IMR-90 (cell line): ENCODE measurements around the gene MACC1.

ENCODE experiments used
- CEBPB ChIP-seq: IDR thresholded peaks from 2 replicates; pipeline ENCODE4 v1.6.1; 2012; ENCODE audit warnings: low read depth, low read length, improper control_type of control experiment
- CTCF ChIP-seq: conservative IDR thresholded peaks from 2 replicates; pipeline ENCODE4 v1.5.1; 2012; ENCODE audit warnings: mild to moderate bottlenecking, low read depth, low read length, improper control_type of control experiment
- MAFK ChIP-seq: IDR thresholded peaks from 2 replicates; pipeline ENCODE4 v1.6.1; 2012; ENCODE audit warnings: low read depth, low read length, improper control_type of control experiment
- MAZ ChIP-seq: IDR thresholded peaks from 2 replicates; pipeline ENCODE4 v1.6.1; 2012; ENCODE audit warnings: low read depth, mild to moderate bottlenecking, low read length, improper control_type of control experiment, moderate library complexity, borderline replicate concordance
- POLR2A ChIP-seq: IDR thresholded peaks from 2 replicates; pipeline ENCODE4 v1.6.1; 2012; ENCODE audit warnings: mild to moderate bottlenecking, low read depth, low read length
- RAD21 ChIP-seq: IDR thresholded peaks from 2 replicates; pipeline ENCODE4 v1.6.1; 2012; ENCODE audit warnings: low read length, improper control_type of control experiment
- SMC3 ChIP-seq: fragments of 150-350 bp; IDR thresholded peaks from 2 replicates; pipeline ENCODE4 v1.6.1; 2016; ENCODE audit warnings: low read depth, mild to moderate bottlenecking, antibody characterized with exemption, low read length, moderate library complexity
- USF2 ChIP-seq: fragments of 150-350 bp; IDR thresholded peaks from 2 replicates; pipeline ENCODE4 v1.6.1; 2017; ENCODE audit warnings: mild to moderate bottlenecking, antibody characterized with exemption, low read length, low read depth

GRCh38 chr7:20114468-20114867, 102.7 kb downstream of the MACC1 start:
- TF ChIP-seq CTCF (no peak), SMC3 (no peak), CEBPB (no peak), MAZ (no peak), POLR2A (no peak), MAFK (no peak), RAD21 (no peak), USF2 (no peak)
